H1 (cell line): Measurements from ENCODE around the gene PTPN9. TPM values are rescaled to one million over a fixed set of nuclear protein-coding genes. Genes with fewer than 3 reads are reported as not detected.

Experiments used
- NRF1 ChIP-seq: IDR thresholded peaks from 2 replicates; pipeline ENCODE4 v1.6.1; 2011; ENCODE audit warnings: mild to moderate bottlenecking, low read depth, low read length, improper control_type of control experiment
- polyA plus RNA-seq, 7 experiments: library from polyadenylated mRNA; depleted of rRNA in 3 of 7; stranded (reverse) in 5 of 7; unstranded in 2 of 7; fragments of >200 nt in 5 of 7; fragments of 200-250 nt in 2 of 7; gene quantifications; 1 replicate in 5 of 7; 2 replicates in 1 of 7; 4 replicates in 1 of 7; pipeline versions ENCODE4 v1.2.1 to v1.2.3, GENCODE V29; 2011 to 2013; ENCODE audit warnings: missing spikeins in 2 of 7, mixed read lengths in 2 of 7
- total RNA-seq: library from RNA; stranded (reverse); fragmentation: NEBNext Ultra II Directional; extraction: Animal tissue kit (Norgen Biotek cat#: 25700); gene quantifications from 2 replicates; pipeline ENCODE4 v1.2.1, GENCODE V29; 2021

The PTPN9 gene
- total and polyA plus RNA-seq, 2 of the 8 experiments (the other 6 are each of a cell fraction or from before 2014, with no cell fraction given), result 46.6 to 57.4 TPM

DNA sequence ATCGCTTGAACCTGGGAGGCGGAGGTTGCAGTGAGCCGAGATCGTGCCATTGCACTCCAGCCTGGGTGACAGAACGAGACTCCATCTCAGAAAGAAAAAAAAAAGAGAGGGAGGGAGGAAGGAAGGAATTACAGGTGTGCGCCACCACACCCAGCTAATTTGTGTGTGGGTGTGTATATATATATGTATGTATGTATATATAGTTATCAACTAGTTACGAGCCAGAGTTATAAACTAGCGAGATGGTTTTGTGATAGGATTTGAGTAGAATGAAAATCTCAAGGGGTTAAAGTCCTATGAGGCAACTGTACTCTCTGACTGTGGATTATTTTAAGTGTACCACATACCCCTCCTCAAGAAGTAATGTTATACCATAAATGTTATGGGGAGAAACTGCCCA, 76.8 kb downstream of the PTPN9 start (continued):
- no peak for TF ChIP-seq NRF1
